HepG2 (cell line): ENCODE results near the gene EGFLAM. TPM values are rescaled to one million over a fixed set of nuclear protein-coding genes. Genes with fewer than 3 reads are reported as not detected.

Experiments
- ATAC-seq: fragments of 200-7000 bp; cut with Tn5 transposase; 3 replicates; pipeline ENCODE4 v1.9.1; 2020; ENCODE audit warnings: mild to moderate bottlenecking, moderate library complexity
- BruUV-seq: library from RNA; stranded (reverse); fragments of 400-500 nt; replicated peaks from 2 replicates; lab custom pipeline; 2021; lab: Mats Ljungman, UMichigan
- CTCF ChIA-PET: fragments of 300-600 bp; formaldehyde crosslinking; extraction: SDS; loops from one replicate; lab custom pipeline; 2021; ENCODE audit warnings: low total read pairs, inconsistent platforms, low intra/inter-chr PET ratio; lab: Yijun Ruan, JAX
- POLR2A ChIA-PET: fragments of 350-600 bp; sonication (Branson Sonifier 250); formaldehyde crosslinking; loops from one replicate; lab custom pipeline; 2020; ENCODE audit warnings: antibody characterized with exemption, inconsistent platforms; lab: Yijun Ruan, JAX
- DNase-seq: peaks from one replicate; pipeline ENCODE4 v3.0.0-alpha.2; 2015; ENCODE audit warnings: low spot score
- FAIRE-seq: peaks from 3 replicates; lab custom pipeline; 2011; peaks lifted over from hg19 to GRCh38; lab: Jason Lieb, UNC
- H2AFZ ChIP-seq: one replicate; pipeline ENCODE4 v1.6.1; 2011; ENCODE audit warnings: low read length, inconsistent platforms
- H3K27ac ChIP-seq: fragments of 300-600 bp; 3 replicates; pipeline ENCODE4 v1.8.0; 2011; ENCODE audit warnings: mixed run types, mild to moderate bottlenecking, mixed read lengths, low read length, inconsistent platforms; ENCODE audit not compliant: insufficient read depth; ENCODE audit errors: extremely low read length
- H3K27me3 ChIP-seq, 2 experiments: fragments of 200-600 bp in 1 of 2; 2 replicates in 1 of 2; 3 replicates in 1 of 2; pipeline versions ENCODE4 v1.6.0 to v1.8.0; 2011; ENCODE audit warnings: low read length in 2 of 2, mild to moderate bottlenecking in 2 of 2, moderate library complexity in 2 of 2, inconsistent platforms in 1 of 2; ENCODE audit not compliant: insufficient read depth in 2 of 2, control insufficient read depth in 1 of 2
- H3K36me3 ChIP-seq, 2 experiments: fragments of 200-600 bp in 1 of 2; replicated peaks in 1 of 2; 2 replicates in 1 of 2; 3 replicates in 1 of 2; pipeline versions ENCODE4 v1.5.1 to v1.8.0; 2011; ENCODE audit warnings: low read length in 2 of 2, inconsistent platforms in 1 of 2; ENCODE audit not compliant: insufficient read depth in 2 of 2, control insufficient read depth in 1 of 2
- H3K4me1 ChIP-seq: 2 replicates; pipeline ENCODE4 v1.5.1; 2012; ENCODE audit warnings: low read length, inconsistent platforms; ENCODE audit not compliant: insufficient read depth
- H3K4me2 ChIP-seq: 2 replicates; pipeline ENCODE4 v1.6.0; 2011; ENCODE audit warnings: low read depth, low read length, inconsistent platforms
- H3K4me3 ChIP-seq, 3 experiments: fragments of 200-600 bp in 1 of 3; sonication (generic), shearing (Covaris generic) in 1 of 3; replicated peaks in 1 of 3; 2 replicates each; pipeline ENCODE4 v1.5.1; 2011 to 2016; ENCODE audit warnings: low read length in 3 of 3, inconsistent platforms in 2 of 3, low read depth in 2 of 3, mild to moderate bottlenecking in 2 of 3, control low read depth in 1 of 3, mixed read lengths in 1 of 3; ENCODE audit not compliant: insufficient read depth in 1 of 3
- H3K79me2 ChIP-seq: one replicate; pipeline ENCODE4 v1.6.1; 2011; ENCODE audit warnings: low read length, inconsistent platforms; ENCODE audit not compliant: insufficient read depth
- H3K9ac ChIP-seq: 2 replicates; pipeline ENCODE4 v1.6.0; 2011; ENCODE audit warnings: mild to moderate bottlenecking, low read depth, low read length, inconsistent platforms; ENCODE audit not compliant: insufficient read depth
- H3K9me3 ChIP-seq: 2 replicates; pipeline ENCODE4 v1.5.1; 2012; ENCODE audit warnings: mild to moderate bottlenecking, low read length
- H4K20me1 ChIP-seq: 2 replicates; pipeline ENCODE4 v1.6.0; 2011; ENCODE audit warnings: inconsistent platforms, mild to moderate bottlenecking, low read length, moderate library complexity; ENCODE audit not compliant: insufficient read depth
- ARID2 ChIP-seq: sonication (generic); formaldehyde crosslinking; IDR thresholded peaks from 2 replicates; pipeline ENCODE4 v1.8.1; 2022; ENCODE audit warnings: mild to moderate bottlenecking, missing genetic modification reagents, borderline replicate concordance
- ERF ChIP-seq: IDR thresholded peaks from 2 replicates; pipeline ENCODE4 v1.6.1; 2018; ENCODE audit warnings: missing biosample characterization, missing genetic modification reagents
- PAWR ChIP-seq: sonication (generic); formaldehyde crosslinking; IDR thresholded peaks from 2 replicates; pipeline ENCODE4 v1.4.0; 2020; ENCODE audit warnings: missing genetic modification reagents, mild to moderate bottlenecking, borderline replicate concordance
- TBP ChIP-seq: sonication (generic); formaldehyde crosslinking; IDR thresholded peaks from 2 replicates; pipeline ENCODE4 v1.5.0; 2020; ENCODE audit warnings: missing genetic modification reagents
- TCF12 ChIP-seq, 2 experiments: fragments of 450-650 bp in 1 of 2; sonication (generic) in 1 of 2; formaldehyde crosslinking in 1 of 2; IDR thresholded peaks; 2 replicates each; pipeline versions ENCODE4 v1.6.1 to v1.8.0; 2017 to 2022; ENCODE audit warnings: antibody characterized with exemption in 1 of 2, mild to moderate bottlenecking in 1 of 2, missing genetic modification reagents in 1 of 2, moderate library complexity in 1 of 2
- ZBTB7A ChIP-seq: sonication (generic); formaldehyde crosslinking; IDR thresholded peaks from 2 replicates; pipeline ENCODE4 v1.8.0; 2022; ENCODE audit warnings: mild to moderate bottlenecking, missing genetic modification reagents
- ZNF839 ChIP-seq: sonication (generic); formaldehyde crosslinking; IDR thresholded peaks from 2 replicates; pipeline ENCODE4 v1.4.0; 2020; ENCODE audit warnings: missing genetic modification reagents, mild to moderate bottlenecking, borderline replicate concordance
- WGBS: methylation state at CpG from one replicate; pipeline ENCODE4 v1.1.6; 2017; ENCODE audit warnings: low lambda C conversion rate; 5-methylcytosine and 5-hydroxymethylcytosine counted together
- in situ Hi-C: cut with HindIII; loops from 2 replicates; pipeline ENCODE4 v1.10.0; 2017; ENCODE audit warnings: low pct_unique_long_range_greater_than_20kb; ENCODE audit not compliant: extremely low pct_ligation_motif_present
- intact Hi-C: fragments of 100-400 bp; cut with micrococcal nuclease; formaldehyde crosslinking; loops from one replicate; pipeline ENCODE4 v1.10.0; 2022; ENCODE audit not compliant: unreplicated experiment
- polyA plus RNA-seq, 8 experiments: library from polyadenylated mRNA; depleted of rRNA in 3 of 8; stranded (reverse) in 7 of 8; unstranded in 1 of 8; fragments of >200 nt; fragmentation: Illumina TruSeq in 4 of 8; extraction: Trizol in 4 of 8; gene quantifications; 2 replicates each; pipeline versions ENCODE4 v1.2.1 to v1.2.3, GENCODE V29; 2011 to 2016; ENCODE audit warnings: low read depth in 4 of 8, missing spikeins in 1 of 8, mixed read lengths in 1 of 8; ENCODE audit not compliant: insufficient read depth in 1 of 8
- total RNA-seq, 5 experiments: library from RNA; depleted of rRNA; stranded (reverse); fragments of >200 nt; fragmentation: Illumina TruSeq; extraction: Trizol; gene quantifications; 2 replicates each; pipeline ENCODE4 v1.2.3, GENCODE V29; 2016; ENCODE audit warnings: low read depth in 1 of 5
- TF ChIP-seq, protein P1 (sequence below): sonication (generic); formaldehyde crosslinking; IDR thresholded peaks from 2 replicates; pipeline ENCODE4 v1.8.1; 2022; ENCODE audit warnings: mild to moderate bottlenecking, missing genetic modification reagents
- TF ChIP-seq, protein P2 (sequence below): sonication (generic); formaldehyde crosslinking; IDR thresholded peaks from 2 replicates; pipeline ENCODE4 v1.8.1; 2023; ENCODE audit warnings: mild to moderate bottlenecking, moderate library complexity, missing genetic modification reagents
- TF ChIP-seq, protein P3 (sequence below): sonication (generic); formaldehyde crosslinking; IDR thresholded peaks from 2 replicates; pipeline ENCODE4 v1.4.0; 2020; ENCODE audit warnings: missing genetic modification reagents
- TF ChIP-seq, protein P4 (sequence below): sonication (generic); formaldehyde crosslinking; conservative IDR thresholded peaks from 2 replicates; pipeline ENCODE4 v1.8.0; 2022; ENCODE audit warnings: low read depth, missing genetic modification reagents

Gene EGFLAM
- total and polyA plus RNA-seq, 2 of the 13 experiments (the other 11 are each of a cell fraction or from before 2014, with no cell fraction given): not detected

DNA sequence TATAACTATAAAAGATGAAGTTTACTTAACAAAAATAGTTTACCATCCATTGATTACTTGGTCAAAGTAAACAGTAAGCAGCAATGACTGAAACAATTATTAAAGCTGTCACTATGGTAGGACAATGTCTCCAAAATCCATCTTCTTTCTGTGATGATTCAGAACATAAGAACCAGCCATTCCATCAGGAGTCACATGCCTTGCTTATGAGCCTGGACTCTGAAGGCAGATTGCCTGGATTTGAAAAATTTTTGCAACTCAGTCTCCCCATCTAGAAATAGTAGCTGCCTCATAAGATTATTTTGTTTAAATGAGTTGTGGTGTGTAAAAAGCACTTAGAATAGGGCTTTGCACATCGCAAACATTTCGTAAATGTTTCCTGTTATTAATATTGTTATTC lies 161.9 kb downstream of the EGFLAM start:
- H3K27me3 ChIP-seq: peaks cover 3 to 7% of the 10 kb centered on the region in 2 experiments; a peak in 3 of 5 replicates
- no peak overlapping the region for H3K9ac ChIP-seq
- CTCF ChIA-PET: interaction anchor here (1.5 to 1.7 kb wide), 2 partner anchors 247 to 390 kb away, joined by 5 to 29 read pairs; no protein-coding TSS in a partner anchor
- no peaks in the 10 kb centered on the region for H3K36me3 ChIP-seq
- intact Hi-C loops: loop anchor here (1.0 kb wide), 1 partner anchor 390 kb away; no protein-coding TSS in a partner anchor
- H4K20me1 ChIP-seq: no peaks in the 10 kb centered on the region
- H3K79me2 ChIP-seq: no peaks in the 10 kb centered on the region
- FAIRE-seq (no peak), DNase-seq (no peak), ATAC-seq (no peak)
- TF ChIP-seq TCF12 (IDR thresholded peaks at IDR 0.05) (no peak), TCF12 (CRISPR knock-in tag; IDR thresholded peaks at IDR 0.05) (no peak), ZBTB7A (CRISPR knock-in tag) (no peak), ERF (CRISPR knock-in tag) (no peak), TBP (CRISPR knock-in tag) (no peak), ARID2 (no peak), PAWR (CRISPR knock-in tag) (no peak), ZNF839 (no peak)
- TF ChIP-seq, protein P1, sequence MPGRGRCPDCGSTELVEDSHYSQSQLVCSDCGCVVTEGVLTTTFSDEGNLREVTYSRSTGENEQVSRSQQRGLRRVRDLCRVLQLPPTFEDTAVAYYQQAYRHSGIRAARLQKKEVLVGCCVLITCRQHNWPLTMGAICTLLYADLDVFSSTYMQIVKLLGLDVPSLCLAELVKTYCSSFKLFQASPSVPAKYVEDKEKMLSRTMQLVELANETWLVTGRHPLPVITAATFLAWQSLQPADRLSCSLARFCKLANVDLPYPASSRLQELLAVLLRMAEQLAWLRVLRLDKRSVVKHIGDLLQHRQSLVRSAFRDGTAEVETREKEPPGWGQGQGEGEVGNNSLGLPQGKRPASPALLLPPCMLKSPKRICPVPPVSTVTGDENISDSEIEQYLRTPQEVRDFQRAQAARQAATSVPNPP: no peak
- TF ChIP-seq, protein P2, sequence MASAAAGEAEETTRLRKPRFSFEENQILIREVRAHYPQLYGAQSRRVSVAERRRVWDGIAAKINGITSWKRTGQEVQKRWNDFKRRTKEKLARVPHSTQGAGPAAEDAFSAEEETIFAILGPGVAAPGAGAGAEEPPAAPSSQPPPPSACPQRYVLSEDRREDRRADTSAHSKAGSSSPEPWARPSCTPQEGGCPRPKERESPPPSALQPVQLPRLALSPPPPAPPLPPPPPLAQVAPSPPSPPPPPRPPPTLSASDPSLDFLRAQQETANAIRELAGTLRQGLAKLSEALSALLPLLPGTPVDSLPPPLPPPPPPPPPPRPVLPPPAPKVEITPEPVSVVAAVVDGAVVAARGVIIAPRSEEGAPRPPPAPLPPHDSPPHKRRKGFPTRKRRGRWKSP (CRISPR knock-in tag): no peak
- TF ChIP-seq, protein P3, sequence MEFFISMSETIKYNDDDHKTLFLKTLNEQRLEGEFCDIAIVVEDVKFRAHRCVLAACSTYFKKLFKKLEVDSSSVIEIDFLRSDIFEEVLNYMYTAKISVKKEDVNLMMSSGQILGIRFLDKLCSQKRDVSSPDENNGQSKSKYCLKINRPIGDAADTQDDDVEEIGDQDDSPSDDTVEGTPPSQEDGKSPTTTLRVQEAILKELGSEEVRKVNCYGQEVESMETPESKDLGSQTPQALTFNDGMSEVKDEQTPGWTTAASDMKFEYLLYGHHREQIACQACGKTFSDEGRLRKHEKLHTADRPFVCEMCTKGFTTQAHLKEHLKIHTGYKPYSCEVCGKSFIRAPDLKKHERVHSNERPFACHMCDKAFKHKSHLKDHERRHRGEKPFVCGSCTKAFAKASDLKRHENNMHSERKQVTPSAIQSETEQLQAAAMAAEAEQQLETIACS: no peak
- TF ChIP-seq, protein P4, sequence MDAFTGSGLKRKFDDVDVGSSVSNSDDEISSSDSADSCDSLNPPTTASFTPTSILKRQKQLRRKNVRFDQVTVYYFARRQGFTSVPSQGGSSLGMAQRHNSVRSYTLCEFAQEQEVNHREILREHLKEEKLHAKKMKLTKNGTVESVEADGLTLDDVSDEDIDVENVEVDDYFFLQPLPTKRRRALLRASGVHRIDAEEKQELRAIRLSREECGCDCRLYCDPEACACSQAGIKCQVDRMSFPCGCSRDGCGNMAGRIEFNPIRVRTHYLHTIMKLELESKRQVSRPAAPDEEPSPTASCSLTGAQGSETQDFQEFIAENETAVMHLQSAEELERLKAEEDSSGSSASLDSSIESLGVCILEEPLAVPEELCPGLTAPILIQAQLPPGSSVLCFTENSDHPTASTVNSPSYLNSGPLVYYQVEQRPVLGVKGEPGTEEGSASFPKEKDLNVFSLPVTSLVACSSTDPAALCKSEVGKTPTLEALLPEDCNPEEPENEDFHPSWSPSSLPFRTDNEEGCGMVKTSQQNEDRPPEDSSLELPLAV (CRISPR knock-in tag): no peak
- H3K4me3 ChIP-seq: no peak overlapping the region
- no TSS peak for BruUV-seq
- no peak overlapping the region for H2AFZ ChIP-seq
- H3K9me3 ChIP-seq: no peaks in the 10 kb centered on the region
- in situ Hi-C loops: no loop called here
- POLR2A ChIA-PET: no interaction called here
- 100% methylated on average over 2 of the region's 2 CpGs for WGBS
- no peak overlapping the region for H3K27ac ChIP-seq
- H3K4me1 ChIP-seq: no peaks in the 10 kb centered on the region
- H3K4me2 ChIP-seq: no peak overlapping the region
